Astrocyte (in vitro differentiated cells and primary cell): ENCODE measurements around the gene IQGAP2. TPM values are rescaled to one million over a fixed set of nuclear protein-coding genes. Genes with fewer than 3 reads are reported as not detected.

ENCODE experiments used
- DNase-seq: peaks from one replicate; pipeline ENCODE4 v3.0.0-alpha.2; 2010; ENCODE audit warnings: low read depth
- FAIRE-seq: peaks from 2 replicates; lab custom pipeline; 2011; peaks lifted over from hg19 to GRCh38; lab: Jason Lieb, UNC
- H2AFZ ChIP-seq: 2 replicates; pipeline ENCODE4 v1.6.0; 2012; ENCODE audit warnings: low read depth, low read length, inconsistent platforms
- H3K27ac ChIP-seq: 2 replicates; pipeline ENCODE4 v1.5.1; 2011; ENCODE audit warnings: low read depth, low read length, inconsistent platforms
- H3K27me3 ChIP-seq: 2 replicates; pipeline ENCODE4 v1.6.0; 2011; ENCODE audit warnings: low read length, inconsistent platforms; ENCODE audit not compliant: insufficient read depth
- H3K36me3 ChIP-seq: 2 replicates; pipeline ENCODE4 v1.5.1; 2011; ENCODE audit warnings: low read length, inconsistent platforms; ENCODE audit not compliant: insufficient read depth
- H3K4me1 ChIP-seq: 2 replicates; pipeline ENCODE4 v1.5.1; 2011; ENCODE audit warnings: low read length, inconsistent platforms; ENCODE audit not compliant: insufficient read depth
- H3K4me2 ChIP-seq: 2 replicates; pipeline ENCODE4 v1.6.0; 2012; ENCODE audit warnings: low read length, inconsistent platforms
- H3K4me3 ChIP-seq: 2 replicates; pipeline ENCODE4 v1.5.1; 2011; ENCODE audit warnings: low read depth, mild to moderate bottlenecking, low read length, inconsistent platforms; ENCODE audit not compliant: insufficient read depth
- H3K79me2 ChIP-seq: 2 replicates; pipeline ENCODE4 v1.6.0; 2012; ENCODE audit warnings: mild to moderate bottlenecking, low read length, inconsistent platforms; ENCODE audit not compliant: insufficient read depth
- H3K9ac ChIP-seq: 2 replicates; pipeline ENCODE4 v1.6.0; 2012; ENCODE audit warnings: mild to moderate bottlenecking, low read length, inconsistent platforms
- H3K9me3 ChIP-seq: 2 replicates; pipeline ENCODE4 v1.5.1; 2012; ENCODE audit warnings: low read depth, mild to moderate bottlenecking, low read length, inconsistent platforms; ENCODE audit not compliant: insufficient read depth
- H4K20me1 ChIP-seq: 2 replicates; pipeline ENCODE4 v1.6.0; 2012; ENCODE audit warnings: low read length, inconsistent platforms; ENCODE audit not compliant: insufficient read depth
- H3K27ac Mint-ChIP-seq: one replicate; pipeline ENCODE4 v1.8.0; 2021; ENCODE audit warnings: mild to moderate bottlenecking, mixed read lengths; ENCODE audit not compliant: unreplicated experiment
- H3K27me3 Mint-ChIP-seq: one replicate; pipeline ENCODE4 v1.8.0; 2021; ENCODE audit warnings: low read depth, mixed read lengths; ENCODE audit not compliant: unreplicated experiment
- H3K36me3 Mint-ChIP-seq: one replicate; pipeline ENCODE4 v1.8.0; 2021; ENCODE audit warnings: low read depth, mixed read lengths; ENCODE audit not compliant: unreplicated experiment
- H3K4me1 Mint-ChIP-seq: one replicate; pipeline ENCODE4 v1.8.0; 2021; ENCODE audit warnings: low read depth, mixed read lengths; ENCODE audit not compliant: unreplicated experiment
- H3K4me3 Mint-ChIP-seq: one replicate; pipeline ENCODE4 v1.8.0; 2021; ENCODE audit warnings: mild to moderate bottlenecking, moderate library complexity, mixed read lengths; ENCODE audit not compliant: unreplicated experiment
- H3K9me3 Mint-ChIP-seq: one replicate; pipeline ENCODE4 v1.8.0; 2021; ENCODE audit warnings: mild to moderate bottlenecking, mixed read lengths; ENCODE audit not compliant: unreplicated experiment
- EZH2 ChIP-seq: IDR thresholded peaks from 2 replicates; pipeline ENCODE4 v1.6.1; 2012; ENCODE audit warnings: mild to moderate bottlenecking, low read length, inconsistent platforms; ENCODE audit not compliant: insufficient read depth
- total RNA-seq: library from RNA; stranded (reverse); gene quantifications from 2 replicates; pipeline ENCODE4 v1.2.1, GENCODE V29; 2021
- TF ChIP-seq, protein P1 (sequence below): IDR thresholded peaks from 2 replicates; pipeline ENCODE4 v1.5.1; 2011; ENCODE audit warnings: low read depth, mild to moderate bottlenecking, inconsistent platforms, low read length, moderate library complexity; ENCODE audit not compliant: insufficient read depth

IQGAP2 gene
- total RNA-seq, 1 donor from 2014 or later: 2.9 TPM

DNA sequence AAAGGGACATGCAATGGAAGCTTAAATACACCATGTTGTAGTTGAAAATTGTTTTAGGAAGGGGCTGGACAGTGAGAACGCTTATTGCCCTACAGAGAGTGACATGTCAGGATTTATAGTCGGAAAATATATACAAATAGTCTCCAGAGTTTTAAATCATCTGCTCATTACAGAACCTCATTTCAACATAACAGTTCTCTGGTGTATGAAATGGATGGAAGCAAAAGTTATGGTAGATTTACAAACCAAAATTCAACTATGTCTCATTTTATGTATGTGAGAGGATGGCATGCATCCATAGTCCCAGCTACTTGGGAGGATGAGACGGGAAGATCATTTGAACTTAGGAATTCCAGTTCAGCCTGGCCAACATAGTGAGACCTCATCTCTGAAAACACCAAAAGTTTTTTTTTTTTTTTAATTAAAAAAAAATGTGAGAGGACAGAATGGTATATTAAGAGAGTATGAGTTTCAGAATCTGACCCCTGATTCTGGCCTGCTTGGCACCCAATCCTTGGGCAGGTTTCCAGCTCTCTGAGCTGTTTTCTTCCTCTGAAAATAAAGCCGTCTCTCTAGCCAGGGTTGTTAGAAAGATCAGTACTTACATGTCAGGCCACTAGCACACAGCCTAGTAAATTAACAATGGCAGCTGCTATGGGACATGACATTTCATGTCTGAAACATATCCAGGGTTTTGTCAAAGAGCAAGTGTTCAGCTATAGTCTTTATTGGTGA lies 40.1 kb downstream of the IQGAP2 start:
- Mint-ChIP-seq H3K4me3 (no peak overlapping the region), H3K27ac (no peak overlapping the region), H3K4me1 (no peaks in the 10 kb centered on the region), H3K27me3 (peaks cover 10% of the 10 kb centered on the region), H3K36me3 (no peaks in the 10 kb centered on the region), H3K9me3 (peaks cover 2% of the 10 kb centered on the region)
- Histone ChIP-seq H3K4me3 (no peak overlapping the region), H3K9me3 (no peaks in the 10 kb centered on the region), H2AFZ (no peak overlapping the region), H3K79me2 (no peaks in the 10 kb centered on the region), H3K27ac (no peak overlapping the region), H3K4me2 (no peak overlapping the region), H4K20me1 (no peaks in the 10 kb centered on the region), H3K9ac (no peak overlapping the region), H3K27me3 (peaks cover 3% of the 10 kb centered on the region), H3K36me3 (no peaks in the 10 kb centered on the region), H3K4me1 (no peaks in the 10 kb centered on the region)
- no peak for TF ChIP-seq EZH2
- TF ChIP-seq, protein P1, sequence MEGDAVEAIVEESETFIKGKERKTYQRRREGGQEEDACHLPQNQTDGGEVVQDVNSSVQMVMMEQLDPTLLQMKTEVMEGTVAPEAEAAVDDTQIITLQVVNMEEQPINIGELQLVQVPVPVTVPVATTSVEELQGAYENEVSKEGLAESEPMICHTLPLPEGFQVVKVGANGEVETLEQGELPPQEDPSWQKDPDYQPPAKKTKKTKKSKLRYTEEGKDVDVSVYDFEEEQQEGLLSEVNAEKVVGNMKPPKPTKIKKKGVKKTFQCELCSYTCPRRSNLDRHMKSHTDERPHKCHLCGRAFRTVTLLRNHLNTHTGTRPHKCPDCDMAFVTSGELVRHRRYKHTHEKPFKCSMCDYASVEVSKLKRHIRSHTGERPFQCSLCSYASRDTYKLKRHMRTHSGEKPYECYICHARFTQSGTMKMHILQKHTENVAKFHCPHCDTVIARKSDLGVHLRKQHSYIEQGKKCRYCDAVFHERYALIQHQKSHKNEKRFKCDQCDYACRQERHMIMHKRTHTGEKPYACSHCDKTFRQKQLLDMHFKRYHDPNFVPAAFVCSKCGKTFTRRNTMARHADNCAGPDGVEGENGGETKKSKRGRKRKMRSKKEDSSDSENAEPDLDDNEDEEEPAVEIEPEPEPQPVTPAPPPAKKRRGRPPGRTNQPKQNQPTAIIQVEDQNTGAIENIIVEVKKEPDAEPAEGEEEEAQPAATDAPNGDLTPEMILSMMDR: no peak
- FAIRE-seq (no peak), DNase-seq (no peak)

DNA sequence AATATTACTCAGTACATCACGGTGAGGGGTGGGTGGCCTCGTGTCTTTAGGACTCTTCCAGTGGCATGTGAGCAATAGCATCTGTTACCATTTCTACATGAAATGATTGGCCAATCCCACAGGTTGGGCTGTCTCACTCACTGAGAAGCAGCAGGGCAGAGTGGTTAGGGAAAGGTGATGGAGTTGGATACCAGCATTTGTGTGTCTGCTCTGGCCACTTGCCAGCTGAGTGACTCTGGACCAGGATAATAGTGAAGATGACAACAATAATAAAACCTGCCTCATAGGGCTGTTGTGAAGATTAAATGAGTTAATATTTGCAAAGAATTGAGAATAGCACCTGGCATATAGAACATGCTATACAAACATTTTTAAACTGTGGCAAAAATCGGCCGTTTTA lies 42.0 kb downstream of the IQGAP2 start:
- H3K27me3 Mint-ChIP-seq: peaks cover 19% of the 10 kb centered on the region
- H3K4me1 Mint-ChIP-seq: no peaks in the 10 kb centered on the region
- TF ChIP-seq, protein P1: no peak
- TF ChIP-seq EZH2: no peak
- Histone ChIP-seq H3K9ac (no peak overlapping the region), H3K4me1 (no peaks in the 10 kb centered on the region), H3K36me3 (no peaks in the 10 kb centered on the region), H3K4me3 (no peak overlapping the region), H3K4me2 (no peak overlapping the region), H3K79me2 (no peaks in the 10 kb centered on the region), H3K27ac (no peak overlapping the region), H2AFZ (no peak overlapping the region), H3K27me3 (peaks cover 3% of the 10 kb centered on the region), H3K9me3 (no peaks in the 10 kb centered on the region), H4K20me1 (no peaks in the 10 kb centered on the region)
- H3K36me3 Mint-ChIP-seq: no peaks in the 10 kb centered on the region
- no peak for FAIRE-seq
- no peak for DNase-seq
- H3K4me3 Mint-ChIP-seq: no peak overlapping the region
- peaks cover 2% of the 10 kb centered on the region for H3K9me3 Mint-ChIP-seq
- H3K27ac Mint-ChIP-seq: no peak overlapping the region

DNA sequence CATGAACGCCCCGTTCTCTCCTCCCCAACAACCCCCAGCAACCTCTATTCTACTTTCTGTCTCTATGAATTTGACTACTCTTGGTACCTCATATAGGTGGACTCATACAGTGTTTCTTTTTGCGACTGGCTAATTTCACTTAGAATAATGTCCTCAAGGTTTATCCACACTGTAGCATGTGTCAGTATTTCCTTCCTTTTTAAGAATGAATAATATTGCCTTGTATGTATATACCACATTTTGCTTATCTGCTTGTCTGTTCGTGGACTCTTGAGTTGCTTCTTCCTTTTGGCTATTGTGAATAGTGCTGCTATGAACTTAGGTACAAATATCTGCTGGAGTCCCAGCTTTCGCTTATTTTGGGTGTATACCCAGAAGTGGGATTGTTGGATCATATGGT lies 42.7 kb downstream of the IQGAP2 start:
- DNase-seq: no peak
- no peaks in the 10 kb centered on the region for H3K9me3 ChIP-seq

More for the DNA sequence above, 42.7 kb downstream of the IQGAP2 start:
- H3K4me2 ChIP-seq: no peak overlapping the region
- Mint-ChIP-seq H3K4me3 (no peak overlapping the region), H3K27me3 (peaks cover 19% of the 10 kb centered on the region), H3K36me3 (no peaks in the 10 kb centered on the region), H3K27ac (no peak overlapping the region), H3K9me3 (peaks cover 2% of the 10 kb centered on the region), H3K4me1 (no peaks in the 10 kb centered on the region)
- no peak overlapping the region for H3K4me3 ChIP-seq
- TF ChIP-seq EZH2: no peak
- TF ChIP-seq, protein P1: no peak
- no peak for FAIRE-seq
- peaks cover 3% of the 10 kb centered on the region for H3K27me3 ChIP-seq
- no peaks in the 10 kb centered on the region for H3K36me3 ChIP-seq
- H3K79me2 ChIP-seq: no peaks in the 10 kb centered on the region
- no peak overlapping the region for H3K9ac ChIP-seq
- H2AFZ ChIP-seq: no peak overlapping the region
- H4K20me1 ChIP-seq: no peaks in the 10 kb centered on the region
- H3K27ac ChIP-seq: no peak overlapping the region
- no peaks in the 10 kb centered on the region for H3K4me1 ChIP-seq
